GM03348 (cell line): Measurements from ENCODE around the gene OPRL1.
"Not testable (repeated sequence)": the region's sequence is repeated elsewhere in the genome, so short reads cannot be mapped to it uniquely, and the experiment has no call there.

Experiments
- DNase-seq: peaks from one replicate; pipeline ENCODE4 v3.0.0; 2012; ENCODE audit warnings: low spot score

Gene OPRL1

GRCh38 chr20:64117432-64117777, 37.5 kb downstream of the OPRL1 start:
- not testable (repeated sequence) for DNase-seq

- no peak for DNase-seq
These were observed 39.4 kb downstream of the OPRL1 start for GRCh38 chr20:64119301-64119680.

- no peak for DNase-seq
These were observed 39.9 kb downstream of the OPRL1 start for GRCh38 chr20:64119681-64120341.

GRCh38 chr20:64121586-64121985, 41.7 kb downstream of the OPRL1 start:
- no peak for DNase-seq

GRCh38 chr20:64122927-64123326, 43.0 kb downstream of the OPRL1 start:
- DNase-seq = not testable (repeated sequence)

- not testable (repeated sequence) for DNase-seq
These were observed 43.6 kb downstream of the OPRL1 start for GRCh38 chr20:64123517-64123916.

- no peak for DNase-seq
These were observed 49.4 kb downstream of the OPRL1 start for GRCh38 chr20:64129146-64129782.

GRCh38 chr20:64130271-64130670, 50.4 kb downstream of the OPRL1 start:
- no peak for DNase-seq

- DNase-seq = no peak
These were observed 51.0 kb downstream of the OPRL1 start for GRCh38 chr20:64130876-64131275.

- DNase-seq = no peak
These were observed 51.5 kb downstream of the OPRL1 start for GRCh38 chr20:64131406-64131805.

- no peak for DNase-seq
These were observed 54.1 kb downstream of the OPRL1 start for GRCh38 chr20:64133951-64134407.

GRCh38 chr20:64134744-64135143, 54.9 kb downstream of the OPRL1 start:
- DNase-seq = not testable (repeated sequence)

GRCh38 chr20:64136004-64136710, 56.3 kb downstream of the OPRL1 start:
- DNase-seq = no peak

GRCh38 chr20:64137598-64138031, 57.7 kb downstream of the OPRL1 start:
- no peak for DNase-seq

GRCh38 chr20:64138276-64138815, 58.5 kb downstream of the OPRL1 start:
- no peak for DNase-seq

GRCh38 chr20:64139199-64140060, 59.5 kb downstream of the OPRL1 start:
- no peak for DNase-seq

- DNase-seq = no peak
These were observed 60.4 kb downstream of the OPRL1 start for GRCh38 chr20:64140061-64140931.

- no peak for DNase-seq
These were observed 61.1 kb downstream of the OPRL1 start for GRCh38 chr20:64140956-64141355.

GRCh38 chr20:64142590-64142989, 62.7 kb downstream of the OPRL1 start:
- DNase-seq = no peak

- no peak for DNase-seq
These were observed 63.3 kb downstream of the OPRL1 start for GRCh38 chr20:64143018-64143801.
